ENCODE data around the gene SULT1B1. TPM values are rescaled to one million over a fixed set of nuclear protein-coding genes. Genes with fewer than 3 reads are reported as not detected.

The SULT1B1 gene
- total RNA-seq, 1 donor from 2014 or later = 0.31 TPM

DNA sequence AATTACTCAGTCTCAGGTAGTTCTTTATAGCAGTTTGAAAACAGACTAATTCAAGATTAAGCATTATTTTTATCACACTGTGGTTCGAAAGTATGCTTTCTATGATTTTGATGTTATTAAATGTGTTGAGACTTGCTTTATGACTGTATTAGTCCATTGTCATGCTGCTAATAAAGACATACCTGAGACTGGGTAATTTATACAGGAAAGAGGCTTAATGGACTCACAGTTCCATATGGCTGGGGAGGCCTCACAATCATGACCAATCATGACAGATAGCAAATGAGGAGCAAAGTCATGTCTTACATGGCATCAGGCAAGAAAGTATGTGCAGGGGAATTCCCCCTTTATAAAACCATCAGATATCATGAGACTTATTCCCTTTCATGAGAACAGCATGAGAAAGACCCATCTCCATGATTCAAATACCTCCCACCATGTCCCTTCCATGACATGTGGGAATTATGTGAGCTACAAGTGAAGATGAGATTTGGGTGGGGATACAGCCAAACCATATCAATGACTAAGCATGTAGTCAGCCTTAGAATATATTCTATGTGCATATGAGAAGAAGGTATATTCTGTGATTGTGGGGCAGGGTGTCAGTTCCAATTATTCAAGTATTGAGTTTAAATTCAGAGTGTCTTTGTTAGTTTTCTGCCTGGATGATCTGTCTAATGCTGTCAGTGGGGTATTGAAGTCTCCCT is 62.7 kb downstream of the SULT1B1 start:
- DNase-seq = no peak

DNA sequence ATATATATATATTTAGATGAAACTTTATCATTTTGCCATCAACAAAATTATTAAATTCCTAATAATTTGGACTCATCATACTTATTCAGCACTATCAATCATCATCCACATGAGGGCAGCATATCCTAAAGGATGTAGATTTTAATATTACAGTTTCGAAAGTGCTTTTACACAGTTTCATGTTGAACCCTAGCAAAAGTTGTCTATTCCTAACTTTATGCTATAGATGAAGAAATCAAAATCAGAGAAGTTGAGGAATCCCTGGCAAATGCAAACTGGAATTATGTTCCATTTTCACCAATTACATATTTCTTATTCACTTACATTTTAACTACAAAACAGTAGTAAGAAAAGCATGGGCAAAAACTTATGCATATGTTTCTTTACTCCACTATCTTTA is 70.8 kb downstream of the SULT1B1 start:
- no peak for DNase-seq

DNA sequence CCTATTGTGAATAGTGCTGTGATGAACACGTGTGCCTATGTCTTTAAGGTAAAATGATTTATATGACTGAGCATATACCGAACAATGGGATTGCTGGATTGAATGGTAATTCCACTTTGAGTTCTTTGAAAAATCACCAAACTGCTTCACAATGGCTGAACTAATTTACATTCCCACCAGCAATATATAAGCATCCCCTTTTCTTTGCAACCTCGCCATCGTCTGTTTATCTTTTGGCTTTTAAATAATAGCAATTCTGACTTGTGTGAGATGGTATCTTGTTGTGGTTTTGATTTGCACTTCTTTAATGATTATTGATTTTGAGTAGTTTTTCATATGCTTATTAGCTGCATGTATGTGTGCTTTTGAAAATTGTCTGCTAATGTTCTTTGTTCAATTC is 75.6 kb downstream of the SULT1B1 start:
- no peak for DNase-seq

Other genes starting within 250 kb of the SULT1B1 start
- not detected for gene UGT2A2, start 121.0 kb downstream of the SULT1B1 start, total RNA-seq
- not detected for gene UGT2A1, start 107.4 kb downstream of the SULT1B1 start, total RNA-seq
- gene SULT1E1, start 99.5 kb upstream of the SULT1B1 start, total RNA-seq = 8.4 TPM
- not detected for gene CSN1S1, start 170.4 kb upstream of the SULT1B1 start, total RNA-seq
- not detected for gene CSN2, start 205.1 kb upstream of the SULT1B1 start, total RNA-seq
- not detected for gene STATH, start 235.3 kb upstream of the SULT1B1 start, total RNA-seq

Data from occipital lobe (tissue), 2 donors.